ENCODE data around the gene DCBLD2. TPM values are rescaled to one million over a fixed set of nuclear protein-coding genes. Genes with fewer than 3 reads are reported as not detected.
"Not testable (repeated sequence)": the region's sequence is repeated elsewhere in the genome, so short reads cannot be mapped to it uniquely, and the experiment has no call there.

The DCBLD2 gene
- total RNA-seq, 1 experiment from 2014 or later = 0.22 TPM

DNA sequence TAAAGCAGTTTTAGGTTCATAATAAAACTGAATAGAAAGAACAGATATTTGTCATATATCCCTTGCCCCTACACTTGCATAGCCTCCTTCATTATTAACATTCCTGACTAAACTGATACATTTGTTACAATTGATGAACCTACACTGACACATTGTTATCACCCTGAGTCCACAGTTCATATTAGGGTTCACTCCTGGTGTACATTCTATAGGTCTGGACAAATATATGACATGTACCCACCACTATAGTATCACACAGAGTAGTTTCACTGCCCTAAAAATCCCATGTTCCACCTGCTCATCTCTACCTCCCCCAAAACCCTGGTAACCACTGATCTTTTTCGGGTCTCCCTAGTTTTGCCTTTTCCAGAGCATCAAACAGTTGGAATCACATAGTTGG is 13.8 kb downstream of the DCBLD2 start:
- Histone ChIP-seq H3K4me1 (ENCODE audit: low read length) (no peaks in the 10 kb centered on the region), H3K4me2 (ENCODE audit: low read depth, low read length, poor library complexity, severe bottlenecking) (no peak overlapping the region), H3K4me3 (ENCODE audit: low read length) (no peak overlapping the region), H3K27me3 (ENCODE audit: low read length) (no peaks in the 10 kb centered on the region), H4K20me1 (ENCODE audit: insufficient read depth, low read depth, low read length) (no peaks in the 10 kb centered on the region), H3K9me2 (replicated peaks; ENCODE audit: insufficient read depth, low read length) (no peaks in the 10 kb centered on the region), H3K9ac (ENCODE audit: low read length) (no peak overlapping the region), H3K36me3 (ENCODE audit: insufficient read depth, low read length) (no peaks in the 10 kb centered on the region), H3K79me2 (ENCODE audit: low read length) (no peaks in the 10 kb centered on the region), H3K27ac (ENCODE audit: low read length) (no peak overlapping the region), H3K9me3 (ENCODE audit: low read length) (no peaks in the 10 kb centered on the region), H2AFZ (ENCODE audit: low read length) (no peak overlapping the region)
- no peak for DNase-seq

DNA sequence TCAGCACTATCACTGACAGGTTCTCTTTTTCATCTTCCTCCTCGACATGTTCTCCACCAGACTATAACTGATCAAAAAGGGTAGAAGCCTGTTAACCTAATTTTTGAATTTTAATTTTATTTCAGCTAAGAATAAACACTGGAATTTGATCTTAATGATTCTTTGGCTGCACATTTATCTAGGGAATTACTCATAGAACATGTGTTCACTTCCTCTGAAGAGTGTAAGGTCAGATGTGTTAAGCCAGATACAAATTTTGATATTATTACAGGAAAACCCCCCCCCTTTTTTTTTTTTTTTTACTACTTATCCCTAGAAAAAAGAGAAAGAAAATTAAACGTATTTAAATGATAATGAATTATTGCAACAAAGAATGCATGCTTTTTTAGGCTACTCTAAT is 15.0 kb downstream of the DCBLD2 start:
- H3K9ac ChIP-seq (ENCODE audit: low read length) = no peak overlapping the region

DNA sequence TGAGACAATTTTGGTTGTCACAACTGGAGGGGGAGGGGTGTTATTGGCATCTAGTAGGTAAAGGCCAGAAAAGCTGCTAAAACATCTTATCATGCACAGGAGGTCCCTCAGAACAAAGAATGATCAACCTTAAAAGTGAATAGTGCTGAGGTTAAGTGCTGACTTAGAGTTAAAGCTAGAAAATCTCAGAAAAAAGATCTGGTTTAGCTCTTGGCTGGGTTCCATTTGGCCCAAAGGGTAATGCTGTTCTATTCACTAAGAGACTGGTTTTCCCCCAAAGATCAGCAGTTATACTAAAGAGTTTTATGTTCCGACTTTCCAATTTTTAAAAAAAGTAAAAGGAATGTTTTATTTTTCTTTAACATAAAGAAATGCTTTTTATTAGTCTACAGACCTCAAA is 15.6 kb downstream of the DCBLD2 start:
- H3K27me3 ChIP-seq (ENCODE audit: low read length) = no peaks in the 10 kb centered on the region
- DNase-seq = no peak
- H3K27ac ChIP-seq (ENCODE audit: low read length) = no peak overlapping the region
- H3K4me3 ChIP-seq (ENCODE audit: low read length) = no peak overlapping the region
- no peaks in the 10 kb centered on the region for H3K9me2 ChIP-seq (replicated peaks; ENCODE audit: insufficient read depth, low read length)
- no peaks in the 10 kb centered on the region for H3K9me3 ChIP-seq (ENCODE audit: low read length)
- H3K4me2 ChIP-seq (ENCODE audit: low read depth, low read length, poor library complexity, severe bottlenecking) = no peak overlapping the region
- H3K79me2 ChIP-seq (ENCODE audit: low read length) = no peaks in the 10 kb centered on the region
- no peaks in the 10 kb centered on the region for H4K20me1 ChIP-seq (ENCODE audit: insufficient read depth, low read depth, low read length)
- no peaks in the 10 kb centered on the region for H3K4me1 ChIP-seq (ENCODE audit: low read length)
- H3K9ac ChIP-seq (ENCODE audit: low read length) = no peak overlapping the region
- H3K36me3 ChIP-seq (ENCODE audit: insufficient read depth, low read length) = no peaks in the 10 kb centered on the region
- no peak overlapping the region for H2AFZ ChIP-seq (ENCODE audit: low read length)

More for the DNA sequence above, 15.0 kb downstream of the DCBLD2 start:
- no peaks in the 10 kb centered on the region for H3K9me2 ChIP-seq (replicated peaks; ENCODE audit: insufficient read depth, low read length)
- DNase-seq = no peak
- H3K79me2 ChIP-seq (ENCODE audit: low read length) = no peaks in the 10 kb centered on the region
- no peaks in the 10 kb centered on the region for H3K36me3 ChIP-seq (ENCODE audit: insufficient read depth, low read length)
- H3K27me3 ChIP-seq (ENCODE audit: low read length) = no peaks in the 10 kb centered on the region
- no peak overlapping the region for H3K4me2 ChIP-seq (ENCODE audit: low read depth, low read length, poor library complexity, severe bottlenecking)
- no peak overlapping the region for H2AFZ ChIP-seq (ENCODE audit: low read length)
- H3K9me3 ChIP-seq (ENCODE audit: low read length) = no peaks in the 10 kb centered on the region
- no peak overlapping the region for H3K4me3 ChIP-seq (ENCODE audit: low read length)
- no peaks in the 10 kb centered on the region for H3K4me1 ChIP-seq (ENCODE audit: low read length)
- H4K20me1 ChIP-seq (ENCODE audit: insufficient read depth, low read depth, low read length) = no peaks in the 10 kb centered on the region
- H3K27ac ChIP-seq (ENCODE audit: low read length) = no peak overlapping the region

DNA sequence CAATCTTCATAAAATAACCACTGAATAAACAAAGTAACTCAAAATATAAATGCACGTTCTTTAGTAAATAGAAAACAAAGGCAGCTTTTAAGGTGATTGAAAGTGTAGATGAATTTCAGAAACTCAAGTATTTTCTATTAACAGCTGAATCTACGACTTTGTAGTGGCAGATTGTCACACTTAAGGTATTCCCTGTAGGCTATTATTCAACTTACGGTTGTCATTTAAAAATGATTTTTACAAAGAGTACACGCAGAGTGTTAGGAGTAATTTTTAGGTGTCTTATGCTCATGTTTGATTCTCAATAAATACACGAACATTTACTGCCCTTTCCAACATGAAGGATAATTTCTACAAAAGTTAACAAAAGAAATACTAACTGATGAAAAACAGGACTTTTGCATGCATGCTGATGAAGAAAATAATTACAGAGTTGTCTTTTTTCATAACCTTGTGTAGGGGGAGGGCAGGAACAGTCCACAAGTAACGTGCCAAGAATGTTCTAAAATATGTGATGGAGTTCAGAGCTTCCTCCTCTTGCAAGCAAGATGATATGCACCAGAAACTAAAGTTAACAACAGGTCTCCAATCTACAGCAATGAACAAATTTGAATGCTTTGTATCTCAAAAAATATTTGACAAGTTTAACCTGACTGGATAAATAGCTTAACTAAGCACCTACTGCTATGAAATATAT is 16.7 kb downstream of the DCBLD2 start:
- Histone ChIP-seq H3K79me2 (ENCODE audit: low read length) (no peaks in the 10 kb centered on the region), H3K27ac (ENCODE audit: low read length) (no peak overlapping the region), H3K4me3 (ENCODE audit: low read length) (no peak overlapping the region), H3K9me2 (replicated peaks; ENCODE audit: insufficient read depth, low read length) (no peaks in the 10 kb centered on the region), H3K9me3 (ENCODE audit: low read length) (no peaks in the 10 kb centered on the region), H3K4me1 (ENCODE audit: low read length) (no peaks in the 10 kb centered on the region), H2AFZ (ENCODE audit: low read length) (no peak overlapping the region), H3K4me2 (ENCODE audit: low read depth, low read length, poor library complexity, severe bottlenecking) (no peak overlapping the region), H3K9ac (ENCODE audit: low read length) (no peak overlapping the region), H4K20me1 (ENCODE audit: insufficient read depth, low read depth, low read length) (no peaks in the 10 kb centered on the region), H3K36me3 (ENCODE audit: insufficient read depth, low read length) (no peaks in the 10 kb centered on the region), H3K27me3 (ENCODE audit: low read length) (no peaks in the 10 kb centered on the region)
- DNase-seq = no peak

DNA sequence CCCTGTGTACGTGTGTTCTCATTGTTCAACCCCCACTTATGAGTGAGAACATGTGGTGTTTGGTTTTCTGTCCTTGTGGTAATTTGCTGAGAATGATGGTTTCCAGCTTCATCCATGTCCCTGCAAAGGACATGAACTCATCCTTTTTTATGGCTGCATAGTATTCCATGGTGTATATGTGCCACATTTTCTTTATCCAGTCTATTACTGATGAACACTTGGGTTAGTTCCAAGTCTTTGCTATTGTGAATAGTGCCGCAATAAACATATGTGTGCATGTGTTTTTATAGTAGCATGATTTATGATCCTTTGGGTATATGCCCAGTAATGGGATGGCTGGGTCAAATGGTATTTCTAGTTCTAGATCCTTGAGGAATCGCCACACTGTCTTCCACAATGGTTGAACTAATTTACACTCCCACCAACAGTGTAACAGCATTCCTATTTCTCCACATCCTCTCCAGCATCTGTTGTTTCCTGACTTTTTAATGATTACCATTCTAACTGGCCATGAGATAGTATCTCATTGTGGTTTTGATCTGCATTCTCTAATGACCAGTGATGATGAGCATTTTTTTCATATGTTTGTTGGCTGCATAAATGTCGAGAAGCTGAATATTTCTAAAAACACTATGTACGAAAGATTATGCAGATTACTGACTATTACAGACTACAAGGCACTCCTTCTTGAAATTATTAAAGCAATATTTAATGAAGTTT is 18.7 kb downstream of the DCBLD2 start:
- H3K4me1 ChIP-seq (ENCODE audit: low read length); H3K27me3 ChIP-seq (ENCODE audit: low read length); H2AFZ ChIP-seq (ENCODE audit: low read length); H3K4me2 ChIP-seq (ENCODE audit: low read depth, low read length, poor library complexity, severe bottlenecking); H4K20me1 ChIP-seq (ENCODE audit: insufficient read depth, low read depth, low read length); DNase-seq; H3K9ac ChIP-seq (ENCODE audit: low read length); H3K79me2 ChIP-seq (ENCODE audit: low read length); H3K36me3 ChIP-seq (ENCODE audit: insufficient read depth, low read length); H3K4me3 ChIP-seq (ENCODE audit: low read length); H3K9me2 ChIP-seq (replicated peaks; ENCODE audit: insufficient read depth, low read length); H3K9me3 ChIP-seq (ENCODE audit: low read length); H3K27ac ChIP-seq (ENCODE audit: low read length): not testable (repeated sequence)

DNA sequence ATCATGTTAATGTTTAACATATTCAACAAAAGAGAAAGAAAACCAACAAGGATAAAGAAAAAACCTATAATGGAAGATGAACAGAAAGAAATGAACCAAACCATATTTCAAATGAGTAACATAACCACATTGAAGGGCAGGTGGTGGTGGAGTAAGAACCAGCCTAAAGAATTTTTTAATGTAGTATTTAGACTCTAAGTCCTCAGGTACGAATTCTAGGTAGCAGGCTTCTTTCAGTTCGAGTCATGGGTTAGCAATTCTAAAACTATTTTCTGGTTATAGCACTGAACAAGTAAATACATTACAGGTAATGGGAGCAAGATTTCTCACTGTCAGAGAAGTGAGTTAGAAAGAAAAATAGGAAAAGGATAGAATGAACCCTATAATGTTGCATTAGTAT is 24.4 kb downstream of the DCBLD2 start:
- no peaks in the 10 kb centered on the region for H3K36me3 ChIP-seq (ENCODE audit: insufficient read depth, low read length)

DNA sequence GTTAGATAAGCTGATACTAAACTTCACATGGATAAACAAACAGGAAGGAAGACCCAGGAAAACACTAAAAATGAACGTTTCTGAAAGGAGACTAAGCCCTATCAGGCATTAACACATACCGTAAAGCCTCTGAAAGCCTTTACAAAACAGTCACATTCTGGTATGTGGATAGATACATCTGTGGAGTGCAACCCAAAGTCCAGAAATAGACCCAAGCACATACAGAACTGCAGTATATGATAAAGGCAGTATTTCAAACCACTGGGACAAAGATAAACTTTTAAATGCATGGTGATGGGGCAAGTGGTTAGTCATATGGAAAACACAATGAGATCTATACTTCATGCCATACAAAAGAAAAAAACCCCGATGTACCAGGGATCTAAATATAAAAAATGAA is 26.0 kb downstream of the DCBLD2 start:
- Histone ChIP-seq H3K4me2 (ENCODE audit: low read depth, low read length, poor library complexity, severe bottlenecking) (no peak overlapping the region), H3K36me3 (ENCODE audit: insufficient read depth, low read length) (no peaks in the 10 kb centered on the region), H3K4me3 (ENCODE audit: low read length) (no peak overlapping the region), H3K9ac (ENCODE audit: low read length) (no peak overlapping the region), H2AFZ (ENCODE audit: low read length) (no peak overlapping the region), H3K27ac (ENCODE audit: low read length) (no peak overlapping the region), H3K4me1 (ENCODE audit: low read length) (no peaks in the 10 kb centered on the region), H4K20me1 (ENCODE audit: insufficient read depth, low read depth, low read length) (no peaks in the 10 kb centered on the region), H3K79me2 (ENCODE audit: low read length) (no peaks in the 10 kb centered on the region), H3K27me3 (ENCODE audit: low read length) (no peaks in the 10 kb centered on the region), H3K9me3 (ENCODE audit: low read length) (no peaks in the 10 kb centered on the region), H3K9me2 (replicated peaks; ENCODE audit: insufficient read depth, low read length) (no peaks in the 10 kb centered on the region)
- no peak for DNase-seq

More for the DNA sequence above, 24.4 kb downstream of the DCBLD2 start:
- H3K9me2 ChIP-seq (replicated peaks; ENCODE audit: insufficient read depth, low read length) = no peaks in the 10 kb centered on the region
- no peaks in the 10 kb centered on the region for H3K4me1 ChIP-seq (ENCODE audit: low read length)
- H3K27ac ChIP-seq (ENCODE audit: low read length) = no peak overlapping the region
- H3K79me2 ChIP-seq (ENCODE audit: low read length) = no peaks in the 10 kb centered on the region
- H3K9me3 ChIP-seq (ENCODE audit: low read length) = no peaks in the 10 kb centered on the region
- no peak overlapping the region for H3K4me2 ChIP-seq (ENCODE audit: low read depth, low read length, poor library complexity, severe bottlenecking)
- H3K9ac ChIP-seq (ENCODE audit: low read length) = no peak overlapping the region
- no peaks in the 10 kb centered on the region for H4K20me1 ChIP-seq (ENCODE audit: insufficient read depth, low read depth, low read length)
- no peak overlapping the region for H3K4me3 ChIP-seq (ENCODE audit: low read length)
- no peak overlapping the region for H2AFZ ChIP-seq (ENCODE audit: low read length)
- DNase-seq = no peak
- H3K27me3 ChIP-seq (ENCODE audit: low read length) = no peaks in the 10 kb centered on the region

DNA sequence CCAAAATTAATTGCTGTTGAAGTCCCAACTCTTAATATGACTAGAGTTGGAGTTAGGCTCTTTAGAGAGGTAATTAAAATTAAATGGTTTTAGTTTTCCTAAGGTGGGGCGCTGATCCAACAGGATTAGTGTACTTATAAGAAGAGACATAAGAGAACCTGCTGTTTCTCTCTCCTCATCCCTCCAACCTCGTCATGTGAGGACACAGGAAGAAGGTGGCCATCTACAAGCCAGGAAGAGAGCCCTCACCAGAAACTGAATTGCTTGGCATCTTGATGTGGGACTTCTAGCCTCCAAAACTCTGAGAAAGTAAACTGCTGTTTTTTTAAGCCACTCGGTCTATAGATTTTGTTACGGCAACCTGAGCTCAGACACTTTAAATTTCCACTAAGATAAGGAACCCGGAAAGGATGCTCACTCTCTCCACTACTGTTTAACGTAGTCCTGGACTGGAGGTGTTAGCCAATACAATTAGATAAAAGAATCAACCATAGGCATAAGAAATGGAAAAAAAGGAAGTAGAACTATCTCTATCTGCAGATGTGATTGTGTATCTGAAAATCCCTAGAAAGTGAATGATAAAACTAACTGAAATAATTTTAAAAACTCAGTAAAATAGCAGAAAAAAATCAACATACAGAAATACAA is 26.8 kb downstream of the DCBLD2 start:
- H3K4me3 ChIP-seq (ENCODE audit: low read length) = no peak overlapping the region
- H3K9me2 ChIP-seq (replicated peaks; ENCODE audit: insufficient read depth, low read length) = no peaks in the 10 kb centered on the region
- no peak for DNase-seq
- no peak overlapping the region for H3K4me2 ChIP-seq (ENCODE audit: low read depth, low read length, poor library complexity, severe bottlenecking)
- no peaks in the 10 kb centered on the region for H3K9me3 ChIP-seq (ENCODE audit: low read length)
- H2AFZ ChIP-seq (ENCODE audit: low read length) = no peak overlapping the region
- no peak overlapping the region for H3K27ac ChIP-seq (ENCODE audit: low read length)
- no peaks in the 10 kb centered on the region for H3K4me1 ChIP-seq (ENCODE audit: low read length)
- no peak overlapping the region for H3K9ac ChIP-seq (ENCODE audit: low read length)
- no peaks in the 10 kb centered on the region for H3K79me2 ChIP-seq (ENCODE audit: low read length)
- H4K20me1 ChIP-seq (ENCODE audit: insufficient read depth, low read depth, low read length) = no peaks in the 10 kb centered on the region
- H3K36me3 ChIP-seq (ENCODE audit: insufficient read depth, low read length) = no peaks in the 10 kb centered on the region
- H3K27me3 ChIP-seq (ENCODE audit: low read length) = no peaks in the 10 kb centered on the region
